Tibial artery (tissue), 4 donors: Measurements from ENCODE around the gene ABTB2.

Experiments
- DNase-seq, 2 donors: peaks; one replicate each; pipeline ENCODE4 v3.0.0-alpha.2; 2019
- H3K27ac ChIP-seq, 2 donors: fragments of 200-600 bp; sonication (generic) in 1 of 2; 1 replicate in 1 of 2; 2 replicates in 1 of 2; pipeline ENCODE4 v1.5.1; 2018 to 2019; ENCODE audit warnings: mild to moderate bottlenecking in 1 of 2
- H3K27me3 ChIP-seq, 2 donors: fragments of 200-600 bp; sonication (generic) in 1 of 2; one replicate each; pipeline versions ENCODE4 v1.5.1 to v1.6.0; 2016 to 2019
- H3K36me3 ChIP-seq, 3 donors: fragments of 200-600 bp; sonication (generic) in 2 of 3; one replicate each; pipeline ENCODE4 v1.5.1; 2016 to 2019; ENCODE audit warnings: mild to moderate bottlenecking in 2 of 3
- H3K4me1 ChIP-seq, 4 donors: fragments of 200-600 bp; sonication (generic) in 2 of 4; 1 replicate in 3 of 4; 2 replicates in 1 of 4; pipeline ENCODE4 v1.5.1; 2016 to 2019
- H3K4me3 ChIP-seq, 2 donors: fragments of 200-600 bp; sonication (generic) in 1 of 2; 1 replicate in 1 of 2; 2 replicates in 1 of 2; pipeline ENCODE4 v1.5.1; 2018 to 2019; ENCODE audit warnings: mild to moderate bottlenecking in 2 of 2
- H3K9me3 ChIP-seq, 3 donors: fragments of 200-600 bp; sonication (generic) in 1 of 3; one replicate each; pipeline ENCODE4 v1.5.1; 2016 to 2019
- CTCF ChIP-seq, 2 experiments: fragments of 200-600 bp in 1 of 2; fragments of 450-650 bp in 1 of 2; IDR thresholded peaks; one replicate each; pipeline ENCODE4 v1.5.1; 2017 to 2019; ENCODE audit warnings: antibody characterized with exemption in 2 of 2, mild to moderate bottlenecking in 1 of 2, moderate library complexity in 1 of 2
- intact Hi-C: fragments of 100-400 bp; cut with DNase I; formaldehyde crosslinking; loops from one replicate; pipeline ENCODE4 v1.15.0; 2023; ENCODE audit warnings: low total_unique reads

The ABTB2 gene

GRCh38 chr11:34148504-34149165 is 209.2 kb downstream of the ABTB2 start:
- no peaks in the 10 kb centered on the region for H3K9me3 ChIP-seq
- H3K27ac ChIP-seq = no peak overlapping the region
- no peak for TF ChIP-seq CTCF (IDR thresholded peaks at IDR 0.05)
- peaks cover 35 to 98% (median 90%) of the 10 kb centered on the region in 3 donors for H3K36me3 ChIP-seq
- no peak for DNase-seq
- no peaks in the 10 kb centered on the region for H3K27me3 ChIP-seq
- intact Hi-C loops = no loop called here
- H3K4me3 ChIP-seq = no peak overlapping the region
- no peaks in the 10 kb centered on the region for H3K4me1 ChIP-seq

GRCh38 chr11:34147581-34147980 is 210.2 kb downstream of the ABTB2 start:
- peaks cover 46 to 99% (median 98%) of the 10 kb centered on the region in 3 donors for H3K36me3 ChIP-seq
- H3K9me3 ChIP-seq = no peaks in the 10 kb centered on the region
- no peaks in the 10 kb centered on the region for H3K4me1 ChIP-seq
- H3K4me3 ChIP-seq = no peak overlapping the region
- TF ChIP-seq CTCF (IDR thresholded peaks at IDR 0.05) = no peak
- no peaks in the 10 kb centered on the region for H3K27me3 ChIP-seq
- no peak overlapping the region for H3K27ac ChIP-seq
- DNase-seq = no peak
- intact Hi-C loops = no loop called here

GRCh38 chr11:34146866-34147265 is 210.9 kb downstream of the ABTB2 start:
- intact Hi-C loops = no loop called here
- Histone ChIP-seq H3K36me3 (peaks cover 53 to 99% (median 98%) of the 10 kb centered on the region in 3 donors), H3K27me3 (no peaks in the 10 kb centered on the region), H3K4me3 (no peak overlapping the region), H3K4me1 (no peaks in the 10 kb centered on the region), H3K27ac (no peak overlapping the region), H3K9me3 (no peaks in the 10 kb centered on the region)
- no peak for DNase-seq
- TF ChIP-seq CTCF (IDR thresholded peaks at IDR 0.05) = no peak

GRCh38 chr11:34146411-34146810 is 211.4 kb downstream of the ABTB2 start:
- Histone ChIP-seq H3K9me3 (no peaks in the 10 kb centered on the region), H3K36me3 (peaks cover 58 to 99% (median 98%) of the 10 kb centered on the region in 3 donors), H3K27ac (no peak overlapping the region), H3K4me3 (no peak overlapping the region), H3K4me1 (no peaks in the 10 kb centered on the region), H3K27me3 (no peaks in the 10 kb centered on the region)
- DNase-seq = no peak
- intact Hi-C loops = no loop called here
- no peak for TF ChIP-seq CTCF (IDR thresholded peaks at IDR 0.05)

GRCh38 chr11:34145847-34146381 is 211.9 kb downstream of the ABTB2 start:
- H3K4me3 ChIP-seq = no peak overlapping the region
- H3K9me3 ChIP-seq = no peaks in the 10 kb centered on the region
- intact Hi-C loops = no loop called here
- no peak overlapping the region for H3K27ac ChIP-seq
- H3K27me3 ChIP-seq = no peaks in the 10 kb centered on the region
- H3K4me1 ChIP-seq = no peaks in the 10 kb centered on the region
- TF ChIP-seq CTCF (IDR thresholded peaks at IDR 0.05) = no peak
- H3K36me3 ChIP-seq = peaks cover 62 to 99% (median 98%) of the 10 kb centered on the region in 3 donors
- DNase-seq = no peak
